ENCODE results near the gene NOS2. TPM values are rescaled to one million over a fixed set of nuclear protein-coding genes. Genes with fewer than 3 reads are reported as not detected.
"Not testable (repeated sequence)": the region's sequence is repeated elsewhere in the genome, so short reads cannot be mapped to it uniquely, and the experiment has no call there.

The NOS2 gene
- total RNA-seq, 1 experiment from 2014 or later, result 0.67 TPM

DNA sequence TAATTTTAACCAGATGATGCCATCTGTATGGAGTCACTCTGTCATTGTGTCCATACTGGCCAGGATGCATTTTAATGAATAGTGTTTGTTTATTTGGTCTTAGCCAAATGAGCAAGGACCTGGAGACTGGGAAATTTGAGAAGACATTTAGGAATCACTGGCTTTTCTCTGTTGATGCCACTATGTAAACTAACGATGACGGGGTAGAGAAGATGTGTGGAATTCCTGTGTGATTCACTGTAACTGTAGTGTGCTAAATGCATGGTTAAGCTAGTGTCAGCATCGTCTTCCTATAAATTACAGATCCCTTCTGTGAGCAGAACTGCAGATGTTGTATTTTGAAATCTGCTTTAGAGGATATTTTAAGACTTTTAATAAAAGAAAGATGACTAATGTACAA, 66.6 kb downstream of the NOS2 start:
- H3K9me3 ChIP-seq (ENCODE audit: low read depth, low read length, poor library complexity, severe bottlenecking), result no peaks in the 10 kb centered on the region
- H3K27me3 ChIP-seq (replicated peaks; ENCODE audit: insufficient read depth, low read depth, low read length, poor library complexity), result no peaks in the 10 kb centered on the region
- no TSS peak for BruUV-seq (replicated peaks)
- no peak overlapping the region for H3K27ac ChIP-seq (ENCODE audit: low read depth, low read length, poor library complexity, severe bottlenecking)
- POLR2A ChIA-PET (ENCODE audit: low non-redundant PET), result no interaction called here
- DNase-seq (ENCODE audit: low spot score), result no peak
- H3K4me1 ChIP-seq (ENCODE audit: insufficient read depth, low read length, poor library complexity, severe bottlenecking), result no peaks in the 10 kb centered on the region
- no peaks in the 10 kb centered on the region for H3K36me3 ChIP-seq (ENCODE audit: insufficient read depth, low read length, poor library complexity, severe bottlenecking)
- CTCF ChIA-PET, result no interaction called here
- intact Hi-C loops (cut with micrococcal nuclease; ENCODE audit: unreplicated experiment), result no loop called here
- TF ChIP-seq EZH2 (IDR thresholded peaks at IDR 0.05; ENCODE audit: borderline replicate concordance, low read depth, low read length, poor library complexity, severe bottlenecking), result no peak
- TF ChIP-seq, protein P1, sequence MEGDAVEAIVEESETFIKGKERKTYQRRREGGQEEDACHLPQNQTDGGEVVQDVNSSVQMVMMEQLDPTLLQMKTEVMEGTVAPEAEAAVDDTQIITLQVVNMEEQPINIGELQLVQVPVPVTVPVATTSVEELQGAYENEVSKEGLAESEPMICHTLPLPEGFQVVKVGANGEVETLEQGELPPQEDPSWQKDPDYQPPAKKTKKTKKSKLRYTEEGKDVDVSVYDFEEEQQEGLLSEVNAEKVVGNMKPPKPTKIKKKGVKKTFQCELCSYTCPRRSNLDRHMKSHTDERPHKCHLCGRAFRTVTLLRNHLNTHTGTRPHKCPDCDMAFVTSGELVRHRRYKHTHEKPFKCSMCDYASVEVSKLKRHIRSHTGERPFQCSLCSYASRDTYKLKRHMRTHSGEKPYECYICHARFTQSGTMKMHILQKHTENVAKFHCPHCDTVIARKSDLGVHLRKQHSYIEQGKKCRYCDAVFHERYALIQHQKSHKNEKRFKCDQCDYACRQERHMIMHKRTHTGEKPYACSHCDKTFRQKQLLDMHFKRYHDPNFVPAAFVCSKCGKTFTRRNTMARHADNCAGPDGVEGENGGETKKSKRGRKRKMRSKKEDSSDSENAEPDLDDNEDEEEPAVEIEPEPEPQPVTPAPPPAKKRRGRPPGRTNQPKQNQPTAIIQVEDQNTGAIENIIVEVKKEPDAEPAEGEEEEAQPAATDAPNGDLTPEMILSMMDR (conservative IDR thresholded peaks at IDR 0.05; ENCODE audit: low read depth, low read length), result no peak
- H3K4me3 ChIP-seq (ENCODE audit: low read depth, low read length, poor library complexity, severe bottlenecking), result no peak overlapping the region

DNA sequence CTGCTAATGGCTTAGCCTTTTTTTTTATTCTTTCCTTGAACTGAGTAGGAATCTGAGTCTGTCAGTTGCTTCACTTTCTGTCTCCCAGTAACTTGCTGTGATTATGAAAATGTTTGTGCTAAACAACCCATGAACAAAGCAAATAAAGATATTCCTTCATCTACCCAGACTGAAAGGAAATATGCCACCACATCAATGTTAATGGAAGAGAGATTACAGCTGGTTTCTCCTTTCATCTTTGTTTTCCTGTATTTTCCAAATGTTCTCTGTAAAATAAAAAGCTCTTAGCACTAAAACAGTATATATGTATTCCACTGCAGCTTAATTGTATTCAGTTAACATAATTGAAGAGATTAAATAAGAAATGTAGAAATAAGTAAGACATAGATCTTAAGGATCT, 67.6 kb downstream of the NOS2 start:
- intact Hi-C loops (cut with micrococcal nuclease; ENCODE audit: unreplicated experiment); BruUV-seq (replicated peaks): not testable (repeated sequence)

DNA sequence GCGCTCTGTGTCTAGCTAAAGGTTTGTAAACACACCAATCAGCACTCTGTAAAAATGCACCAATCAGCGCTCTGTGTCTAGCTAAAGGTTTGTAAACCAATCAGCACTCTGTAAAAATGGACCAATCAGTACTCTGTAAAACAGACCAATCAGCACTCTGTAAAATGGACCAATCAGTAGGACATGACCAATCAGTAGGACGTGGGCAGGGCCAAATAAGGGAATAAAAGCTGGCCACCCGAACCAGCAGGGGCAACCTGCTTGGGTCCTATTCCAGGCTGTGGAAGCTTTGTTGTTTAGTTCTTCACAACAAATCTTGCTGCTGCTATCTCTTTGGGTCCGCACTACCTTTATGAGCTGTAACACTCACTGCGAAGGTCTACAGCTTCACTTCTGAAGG, 74.3 kb downstream of the NOS2 start:
- H3K36me3 ChIP-seq (ENCODE audit: insufficient read depth, low read length, poor library complexity, severe bottlenecking); POLR2A ChIA-PET (ENCODE audit: low non-redundant PET); BruUV-seq (replicated peaks); intact Hi-C loops (cut with micrococcal nuclease; ENCODE audit: unreplicated experiment); H3K4me3 ChIP-seq (ENCODE audit: low read depth, low read length, poor library complexity, severe bottlenecking); H3K4me1 ChIP-seq (ENCODE audit: insufficient read depth, low read length, poor library complexity, severe bottlenecking); H3K9me3 ChIP-seq (ENCODE audit: low read depth, low read length, poor library complexity, severe bottlenecking); CTCF ChIA-PET; DNase-seq (ENCODE audit: low spot score); H3K27me3 ChIP-seq (replicated peaks; ENCODE audit: insufficient read depth, low read depth, low read length, poor library complexity); H3K27ac ChIP-seq (ENCODE audit: low read depth, low read length, poor library complexity, severe bottlenecking): not testable (repeated sequence)

More for the DNA sequence above, 67.6 kb downstream of the NOS2 start:
- H3K27ac ChIP-seq (ENCODE audit: low read depth, low read length, poor library complexity, severe bottlenecking); H3K4me1 ChIP-seq (ENCODE audit: insufficient read depth, low read length, poor library complexity, severe bottlenecking); H3K9me3 ChIP-seq (ENCODE audit: low read depth, low read length, poor library complexity, severe bottlenecking); H3K4me3 ChIP-seq (ENCODE audit: low read depth, low read length, poor library complexity, severe bottlenecking); CTCF ChIA-PET; POLR2A ChIA-PET (ENCODE audit: low non-redundant PET); DNase-seq (ENCODE audit: low spot score); H3K27me3 ChIP-seq (replicated peaks; ENCODE audit: insufficient read depth, low read depth, low read length, poor library complexity); H3K36me3 ChIP-seq (ENCODE audit: insufficient read depth, low read length, poor library complexity, severe bottlenecking): not testable (repeated sequence)

DNA sequence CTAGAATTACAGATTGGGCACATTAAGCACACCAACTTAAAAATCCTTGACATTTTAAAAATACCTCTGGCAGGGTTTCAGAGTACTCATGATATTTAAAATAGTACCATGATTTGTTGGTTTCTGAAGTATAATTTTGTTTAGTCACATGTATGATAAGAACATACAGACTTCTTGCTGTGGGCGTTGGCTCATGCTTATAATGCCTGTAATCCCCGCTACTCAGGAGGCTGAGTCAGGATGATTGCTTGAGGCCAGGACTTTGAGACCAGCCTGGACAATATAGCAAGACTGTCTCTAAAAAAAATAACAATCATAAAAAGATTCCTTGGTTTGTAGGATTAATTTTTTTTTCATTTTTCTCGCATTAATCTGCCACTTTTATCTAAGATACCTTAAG, 78.5 kb downstream of the NOS2 start:
- Histone ChIP-seq H3K36me3 (ENCODE audit: insufficient read depth, low read length, poor library complexity, severe bottlenecking) (no peaks in the 10 kb centered on the region), H3K4me3 (ENCODE audit: low read depth, low read length, poor library complexity, severe bottlenecking) (no peak overlapping the region), H3K4me1 (ENCODE audit: insufficient read depth, low read length, poor library complexity, severe bottlenecking) (no peaks in the 10 kb centered on the region), H3K27me3 (replicated peaks; ENCODE audit: insufficient read depth, low read depth, low read length, poor library complexity) (no peaks in the 10 kb centered on the region), H3K27ac (ENCODE audit: low read depth, low read length, poor library complexity, severe bottlenecking) (no peak overlapping the region), H3K9me3 (ENCODE audit: low read depth, low read length, poor library complexity, severe bottlenecking) (no peaks in the 10 kb centered on the region)
- CTCF ChIA-PET, result no interaction called here
- BruUV-seq (replicated peaks), result no TSS peak
- intact Hi-C loops (cut with micrococcal nuclease; ENCODE audit: unreplicated experiment), result loop anchor here (5.0 kb wide), 1 partner anchor 49 kb away; no protein-coding TSS in a partner anchor
- DNase-seq (ENCODE audit: low spot score), result no peak
- TF ChIP-seq, protein P1 (conservative IDR thresholded peaks at IDR 0.05; ENCODE audit: low read depth, low read length), result no peak
- no peak for TF ChIP-seq EZH2 (IDR thresholded peaks at IDR 0.05; ENCODE audit: borderline replicate concordance, low read depth, low read length, poor library complexity, severe bottlenecking)
- POLR2A ChIA-PET (ENCODE audit: low non-redundant PET), result no interaction called here

Other genes starting within 250 kb of the NOS2 start
- gene LGALS9, start 169.3 kb downstream of the NOS2 start, total RNA-seq (2021), result 2.4 and 3.7 TPM in 2 replicates
- gene LYRM9, start 92.8 kb upstream of the NOS2 start, total RNA-seq (2021), result 2.8 and 4.7 TPM in 2 replicates
- gene NLK, start 242.1 kb upstream of the NOS2 start, total RNA-seq (2021), result 23.6 and 23.8 TPM in 2 replicates

Data from A673 (cell line).